IMR-90 (cell line): ENCODE measurements around the gene ESYT3. TPM values are rescaled to one million over a fixed set of nuclear protein-coding genes. Genes with fewer than 3 reads are reported as not detected.
"Not testable (repeated sequence)": the region's sequence is repeated elsewhere in the genome, so short reads cannot be mapped to it uniquely, and the experiment has no call there.

ENCODE experiments used
- ATAC-seq: fragments of 200-7000 bp; cut with Tn5 transposase; 2 replicates; pipeline ENCODE4 v1.9.1; 2020; ENCODE audit warnings: low read depth, mild to moderate bottlenecking, moderate library complexity
- BruUV-seq: library from RNA; stranded (reverse); fragments of 400-500 nt; replicated peaks from 2 replicates; lab custom pipeline; 2021; lab: Mats Ljungman, UMichigan
- CTCF ChIA-PET: fragments of 300-600 bp; formaldehyde crosslinking; extraction: SDS; loops from one replicate; lab custom pipeline; 2021; ENCODE audit warnings: antibody characterized with exemption; lab: Yijun Ruan, JAX
- POLR2A ChIA-PET: fragments of 300-600 bp; sonication (Branson Sonifier 250); formaldehyde crosslinking; loops from one replicate; lab custom pipeline; 2022; ENCODE audit warnings: antibody characterized with exemption; ENCODE audit not compliant: unreplicated experiment; lab: Charles Lee
- DNase-seq: peaks from one replicate; pipeline ENCODE4 v3.0.0; 2013
- H2AFZ ChIP-seq: replicated peaks from 2 replicates; pipeline ENCODE3; 2013; ENCODE audit warnings: low read length, mild to moderate bottlenecking; ENCODE audit not compliant: poor library complexity
- H2AK5ac ChIP-seq: 2 replicates; pipeline ENCODE4 v1.6.1; 2013; ENCODE audit warnings: low read depth, low read length, inconsistent platforms
- H2AK9ac ChIP-seq: replicated peaks from 2 replicates; pipeline ENCODE3; 2013; ENCODE audit warnings: mild to moderate bottlenecking, low read depth, low read length, moderate library complexity; ENCODE audit not compliant: poor library complexity
- H2BK120ac ChIP-seq: 2 replicates; pipeline ENCODE4 v1.6.1; 2013; ENCODE audit warnings: low read depth, low read length, inconsistent platforms
- H2BK15ac ChIP-seq: 3 replicates; pipeline ENCODE4 v1.6.1; 2013; ENCODE audit warnings: low read depth, low read length, inconsistent platforms
- H2BK20ac ChIP-seq: 2 replicates; pipeline ENCODE4 v1.6.1; 2013; ENCODE audit warnings: low read depth, mild to moderate bottlenecking, inconsistent platforms, low read length, moderate library complexity
- H2BK5ac ChIP-seq: 2 replicates; pipeline ENCODE4 v1.6.1; 2013; ENCODE audit warnings: mild to moderate bottlenecking, low read depth, low read length, inconsistent platforms; ENCODE audit not compliant: poor library complexity, severe bottlenecking
- H3K14ac ChIP-seq: replicated peaks from 2 replicates; pipeline ENCODE4 v1.6.1; 2013; ENCODE audit warnings: low read depth, low read length, inconsistent platforms
- H3K18ac ChIP-seq: 2 replicates; pipeline ENCODE4 v1.6.1; 2013; ENCODE audit warnings: low read depth, low read length, control low read depth
- H3K23ac ChIP-seq: 2 replicates; pipeline ENCODE4 v1.6.1; 2013; ENCODE audit warnings: low read depth, low read length, inconsistent platforms
- H3K27ac ChIP-seq: 2 replicates; pipeline ENCODE4 v1.5.1; 2013; ENCODE audit warnings: mild to moderate bottlenecking, control low read depth, low read length; ENCODE audit not compliant: insufficient read depth
- H3K27me3 ChIP-seq: 2 replicates; pipeline ENCODE4 v1.6.1; 2013; ENCODE audit warnings: low read length; ENCODE audit not compliant: control insufficient read depth, insufficient read depth
- H3K36me3 ChIP-seq: 2 replicates; pipeline ENCODE4 v1.6.1; 2013; ENCODE audit warnings: low read length, mixed read lengths; ENCODE audit not compliant: control insufficient read depth, insufficient read depth
- H3K4ac ChIP-seq: 2 replicates; pipeline ENCODE4 v1.6.1; 2013; ENCODE audit warnings: low read depth, low read length, inconsistent platforms
- H3K4me1 ChIP-seq: 2 replicates; pipeline ENCODE4 v1.6.1; 2013; ENCODE audit warnings: low read length, mixed read lengths; ENCODE audit not compliant: control insufficient read depth, insufficient read depth
- H3K4me2 ChIP-seq: 2 replicates; pipeline ENCODE4 v1.6.1; 2013; ENCODE audit warnings: low read depth, mild to moderate bottlenecking, control low read depth, low read length, moderate library complexity
- H3K4me3 ChIP-seq: 2 replicates; pipeline ENCODE4 v1.5.1; 2013; ENCODE audit warnings: low read depth, mild to moderate bottlenecking, control low read depth, low read length, moderate library complexity; ENCODE audit not compliant: insufficient read depth
- H3K56ac ChIP-seq: 2 replicates; pipeline ENCODE4 v1.6.1; 2013; ENCODE audit warnings: low read length, inconsistent platforms; ENCODE audit not compliant: insufficient read depth; ENCODE audit errors: extremely low read depth
- H3K79me1 ChIP-seq, 2 experiments: 2 replicates each; pipeline ENCODE4 v1.6.1; 2013; ENCODE audit warnings: low read length in 2 of 2, inconsistent platforms in 1 of 2, low read depth in 1 of 2
- H3K9ac ChIP-seq: 2 replicates; pipeline ENCODE4 v1.6.1; 2013; ENCODE audit warnings: low read depth, low read length, control low read depth
- H3K9me1 ChIP-seq: 2 replicates; pipeline ENCODE4 v1.6.1; 2013; ENCODE audit warnings: low read length, inconsistent platforms; ENCODE audit not compliant: insufficient read depth
- H3K9me3 ChIP-seq: 2 replicates; pipeline ENCODE4 v1.6.1; 2013; ENCODE audit warnings: low read length; ENCODE audit not compliant: control insufficient read depth, insufficient read depth
- H4K20me1 ChIP-seq: 2 replicates; pipeline ENCODE4 v1.6.1; 2013; ENCODE audit warnings: low read length, inconsistent platforms; ENCODE audit not compliant: insufficient read depth
- H4K5ac ChIP-seq: 2 replicates; pipeline ENCODE4 v1.6.1; 2013; ENCODE audit warnings: mild to moderate bottlenecking, low read depth, low read length, control low read depth
- H4K8ac ChIP-seq, 2 experiments: 2 replicates each; pipeline ENCODE4 v1.6.1; 2013; ENCODE audit warnings: low read depth in 2 of 2, low read length in 2 of 2, control low read depth in 1 of 2, inconsistent platforms in 1 of 2
- H4K91ac ChIP-seq: 2 replicates; pipeline ENCODE4 v1.6.1; 2013; ENCODE audit warnings: low read depth, low read length, inconsistent platforms; ENCODE audit not compliant: insufficient read depth
- ELK1 ChIP-seq: fragments of 150-350 bp; IDR thresholded peaks from 2 replicates; pipeline ENCODE4 v1.6.1; 2016; ENCODE audit warnings: low read depth, mild to moderate bottlenecking, low read length, moderate library complexity, borderline replicate concordance
- MAFK ChIP-seq: IDR thresholded peaks from 2 replicates; pipeline ENCODE4 v1.6.1; 2012; ENCODE audit warnings: low read depth, low read length, improper control_type of control experiment
- MAZ ChIP-seq: IDR thresholded peaks from 2 replicates; pipeline ENCODE4 v1.6.1; 2012; ENCODE audit warnings: low read depth, mild to moderate bottlenecking, low read length, improper control_type of control experiment, moderate library complexity, borderline replicate concordance
- POLR2A ChIP-seq: IDR thresholded peaks from 2 replicates; pipeline ENCODE4 v1.6.1; 2012; ENCODE audit warnings: mild to moderate bottlenecking, low read depth, low read length
- RCOR1 ChIP-seq: IDR thresholded peaks from 2 replicates; pipeline ENCODE4 v1.6.1; 2012; ENCODE audit warnings: mild to moderate bottlenecking, low read length, improper control_type of control experiment; ENCODE audit not compliant: insufficient replicate concordance
- RFX5 ChIP-seq: IDR thresholded peaks from 2 replicates; pipeline ENCODE4 v1.8.0; 2012; ENCODE audit warnings: low read depth, mild to moderate bottlenecking, low read length, moderate library complexity
- WGBS, 2 experiments: methylation state at CpG; one replicate each; pipeline versions ENCODE4 v1.1.5 to v1.1.7; 2013; ENCODE audit warnings: missing lambda C conversion rate in 2 of 2; ENCODE audit not compliant: insufficient read length in 1 of 2; ENCODE audit errors: extremely low coverage in 2 of 2; 5-methylcytosine and 5-hydroxymethylcytosine counted together
- dilution Hi-C: fragments of 300-500 bp; cut with HindIII; formaldehyde crosslinking; loops from one replicate; pipeline ENCODE4 v1.14.3; 2018; ENCODE audit warnings: low sequenced_read_pairs; ENCODE audit not compliant: unreplicated experiment
- in situ Hi-C: fragments of 300-500 bp; cut with MboI; formaldehyde crosslinking; loops from 3 replicates; pipeline ENCODE4 v1.14.3; 2019; ENCODE audit warnings: low sequenced_read_pairs, inconsistent platforms, mixed read lengths
- intact Hi-C: fragments of 100-400 bp; cut with micrococcal nuclease; formaldehyde crosslinking; loops from 2 replicates; pipeline ENCODE4 v1.10.0; 2022
- polyA plus RNA-seq, 3 experiments: library from polyadenylated mRNA; depleted of rRNA; stranded (reverse); fragments of >200 nt; gene quantifications; 2 replicates each; pipeline ENCODE4 v1.2.3, GENCODE V29; 2012; ENCODE audit warnings: low replicate concordance in 1 of 3
- total RNA-seq: library from RNA; depleted of rRNA; stranded (reverse); fragments of >200 nt; gene quantifications from 2 replicates; pipeline ENCODE4 v1.2.3, GENCODE V29; 2012

Gene ESYT3
- total and polyA plus RNA-seq, 2 of the 4 experiments (the other 2 are of a cell fraction): under 0.01 to 0.02 TPM

DNA sequence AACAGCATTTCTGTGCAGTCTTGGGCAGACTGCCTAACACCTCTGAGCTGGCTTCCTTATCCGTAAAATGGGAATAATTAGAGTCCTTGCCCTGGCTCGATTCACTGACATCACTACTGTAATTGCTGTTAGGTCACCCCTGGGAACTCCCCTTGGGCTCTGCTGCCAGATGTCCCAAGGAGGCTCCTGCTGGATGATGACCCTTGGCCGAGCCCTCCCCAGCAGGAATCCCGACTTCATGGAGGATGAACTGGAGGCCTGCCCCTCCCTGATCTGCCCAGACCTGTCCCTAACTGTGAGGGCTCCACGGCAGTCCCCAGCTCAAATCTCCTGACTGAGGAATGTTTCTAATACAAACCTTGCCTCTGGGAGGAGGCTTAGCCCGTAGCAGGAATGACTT is 18.0 kb downstream of the ESYT3 start:
- no peak for ATAC-seq
- Histone ChIP-seq H4K91ac (no peak overlapping the region), H2BK20ac (no peak overlapping the region), H3K18ac (no peak overlapping the region), H3K79me1 (no peaks in the 10 kb centered on the region), H3K56ac (no peak overlapping the region), H4K8ac (no peak overlapping the region), H2BK120ac (no peak overlapping the region), H2AFZ (no peak overlapping the region), H3K9me1 (no peaks in the 10 kb centered on the region), H3K9me3 (no peaks in the 10 kb centered on the region), H3K36me3 (no peaks in the 10 kb centered on the region), H3K4me3 (no peak overlapping the region), H2BK5ac (no peak overlapping the region), H3K4me2 (no peak overlapping the region), H2AK9ac (no peak overlapping the region), H4K20me1 (no peaks in the 10 kb centered on the region), H3K27ac (no peak overlapping the region), H3K4me1 (no peaks in the 10 kb centered on the region), H2AK5ac (no peak overlapping the region), H3K27me3 (peaks cover 13% of the 10 kb centered on the region; the same call in 1 of the 2 replicates), H4K5ac (no peak overlapping the region), H3K23ac (no peak overlapping the region), H2BK15ac (no peak overlapping the region), H3K14ac (no peak overlapping the region), H3K9ac (no peak overlapping the region), H3K4ac (no peak overlapping the region)
- ChIA-PET CTCF (interaction anchor here (1.1 kb wide), 1 partner anchor 10 kb away, joined by 3 read pairs; no protein-coding TSS in a partner anchor), POLR2A (no interaction called here)
- in situ Hi-C loops (no loop called here), intact Hi-C loops (no loop called here), dilution Hi-C loops (no loop called here)
- WGBS, 2 experiments: 80% methylated on average over 2 of the region's 6 CpGs; no CpG with 5 or more reads in 1 of the 2 experiments
- no peak for DNase-seq
- no TSS peak for BruUV-seq
- no peak for TF ChIP-seq MAFK
- no peak for TF ChIP-seq RCOR1
- no peak for TF ChIP-seq POLR2A
- no peak for TF ChIP-seq ELK1
- TF ChIP-seq RFX5: no peak
- no peak for TF ChIP-seq MAZ

- H3K9ac ChIP-seq, H3K27ac ChIP-seq, DNase-seq, H2BK20ac ChIP-seq, H3K23ac ChIP-seq, H4K5ac ChIP-seq, intact Hi-C loops, H2AK5ac ChIP-seq, BruUV-seq, H2AFZ ChIP-seq, CTCF ChIA-PET, H3K4me3 ChIP-seq, H3K9me3 ChIP-seq, POLR2A ChIA-PET, H3K4me2 ChIP-seq, dilution Hi-C loops, H3K56ac ChIP-seq, H3K79me1 ChIP-seq, in situ Hi-C loops, H3K4me1 ChIP-seq, H4K8ac ChIP-seq, H3K14ac ChIP-seq, H3K4ac ChIP-seq, H3K9me1 ChIP-seq, H2BK120ac ChIP-seq, H2BK15ac ChIP-seq, H2AK9ac ChIP-seq, H3K18ac ChIP-seq, H4K20me1 ChIP-seq, H4K91ac ChIP-seq, ATAC-seq, H3K36me3 ChIP-seq, H2BK5ac ChIP-seq: not testable (repeated sequence)
- WGBS, 2 experiments: 86% methylated on average over 1 of the region's 8 CpGs; no CpG with 5 or more reads in 1 of the 2 experiments
- H3K27me3 ChIP-seq: peaks cover 13% of the 10 kb centered on the region; the same call in 1 of the 2 replicates
These were observed 19.5 kb downstream of the ESYT3 start for GRCh38 chr3:138453940-138454339.
